Left ventricle myocardium inferior (tissue), 1 donor: ENCODE measurements around the gene MRPL44. TPM values are rescaled to one million over a fixed set of nuclear protein-coding genes. Genes with fewer than 3 reads are reported as not detected.
A peak's percentile ranks its signal among the peaks of the same experiment; 100 is the strongest.

Experiments used
- DNase-seq: peaks from one replicate; pipeline ENCODE4 v3.0.0-alpha.2; 2020
- H3K27ac ChIP-seq: fragments of 200-600 bp; replicated peaks from 2 replicates; pipeline ENCODE4 v1.8.0; 2021
- H3K27me3 ChIP-seq: fragments of 200-600 bp; 2 replicates; pipeline ENCODE4 v1.8.0; 2021; ENCODE audit warnings: low read depth
- H3K36me3 ChIP-seq: fragments of 200-600 bp; 2 replicates; pipeline ENCODE4 v1.8.0; 2021
- H3K4me1 ChIP-seq: fragments of 200-600 bp; 2 replicates; pipeline ENCODE4 v1.8.0; 2021
- H3K4me3 ChIP-seq: fragments of 200-600 bp; 2 replicates; pipeline ENCODE4 v1.8.0; 2021; ENCODE audit warnings: mild to moderate bottlenecking, moderate library complexity
- H3K9me3 ChIP-seq: fragments of 200-600 bp; replicated peaks from 2 replicates; pipeline ENCODE4 v1.8.0; 2021
- CTCF ChIP-seq: fragments of 200-600 bp; IDR thresholded peaks from 2 replicates; pipeline ENCODE4 v1.8.0; 2021; ENCODE audit warnings: antibody characterized with exemption, mild to moderate bottlenecking, borderline replicate concordance
- intact Hi-C: fragments of 100-400 bp; cut with micrococcal nuclease; formaldehyde crosslinking; loops from one replicate; pipeline ENCODE4 v1.11.0; 2022
- total RNA-seq: library from RNA; stranded (reverse); fragmentation: NEBNext Ultra II Directional; extraction: Animal tissue kit (Norgen Biotek cat#: 25700); gene quantifications from one replicate; pipeline ENCODE4 v1.2.1, GENCODE V29; 2021
- donor health status: DM: no; HTN: yes; CAD: no; lungs with severe emphysema.

The MRPL44 gene
- total RNA-seq, 1 donor from 2014 or later, result 39.9 TPM

- no peak for DNase-seq
- no peak overlapping the region for H3K27ac ChIP-seq
- no peaks in the 10 kb centered on the region for H3K9me3 ChIP-seq
- intact Hi-C loops, result no loop called here
- peaks cover 31% of the 10 kb centered on the region for H3K36me3 ChIP-seq
- TF ChIP-seq CTCF, result peak; percentile 96
- peaks cover 8% of the 10 kb centered on the region for H3K4me1 ChIP-seq
- H3K27me3 ChIP-seq, result no peaks in the 10 kb centered on the region
- H3K4me3 ChIP-seq, result no peak overlapping the region
These were observed 13.3 kb downstream of the MRPL44 start for GRCh38 chr2:223970343-223971128.

GRCh38 chr2:223971731-223972130 lies 14.5 kb downstream of the MRPL44 start:
- intact Hi-C loops, result no loop called here
- Histone ChIP-seq H3K27ac (no peak overlapping the region), H3K27me3 (no peaks in the 10 kb centered on the region), H3K36me3 (peaks cover 19% of the 10 kb centered on the region), H3K4me1 (peaks cover 8% of the 10 kb centered on the region), H3K4me3 (no peak overlapping the region), H3K9me3 (no peaks in the 10 kb centered on the region)
- no peak for TF ChIP-seq CTCF
- DNase-seq, result no peak

DNA sequence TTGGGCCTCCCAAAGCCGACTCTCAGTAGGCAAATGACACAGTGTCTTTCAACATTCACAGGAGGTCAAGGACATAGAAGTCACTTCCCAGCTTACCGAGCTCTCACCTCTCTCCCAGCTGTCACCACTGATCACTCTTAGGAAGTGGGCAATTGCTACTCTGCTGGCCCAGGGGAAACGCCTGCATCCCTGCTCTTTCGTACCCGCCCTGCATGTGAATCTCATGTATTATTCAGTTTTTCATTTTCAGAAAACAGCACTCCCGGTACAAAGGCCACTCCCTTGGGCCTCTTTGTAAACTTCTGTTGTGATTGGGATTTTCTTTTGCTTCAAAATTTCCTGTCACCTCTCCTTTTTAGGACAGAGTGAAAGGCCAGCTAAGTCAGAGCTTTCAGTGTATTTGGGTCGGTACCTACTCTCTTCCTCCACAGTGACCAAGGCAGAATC lies 15.4 kb downstream of the MRPL44 start:
- H3K4me3 ChIP-seq, result no peak overlapping the region
- H3K36me3 ChIP-seq, result peaks cover 9% of the 10 kb centered on the region
- H3K27me3 ChIP-seq, result no peaks in the 10 kb centered on the region
- intact Hi-C loops, result no loop called here
- TF ChIP-seq CTCF, result no peak
- H3K9me3 ChIP-seq, result no peaks in the 10 kb centered on the region
- H3K27ac ChIP-seq, result no peak overlapping the region
- no peak for DNase-seq
- H3K4me1 ChIP-seq, result peaks cover 8% of the 10 kb centered on the region

DNA sequence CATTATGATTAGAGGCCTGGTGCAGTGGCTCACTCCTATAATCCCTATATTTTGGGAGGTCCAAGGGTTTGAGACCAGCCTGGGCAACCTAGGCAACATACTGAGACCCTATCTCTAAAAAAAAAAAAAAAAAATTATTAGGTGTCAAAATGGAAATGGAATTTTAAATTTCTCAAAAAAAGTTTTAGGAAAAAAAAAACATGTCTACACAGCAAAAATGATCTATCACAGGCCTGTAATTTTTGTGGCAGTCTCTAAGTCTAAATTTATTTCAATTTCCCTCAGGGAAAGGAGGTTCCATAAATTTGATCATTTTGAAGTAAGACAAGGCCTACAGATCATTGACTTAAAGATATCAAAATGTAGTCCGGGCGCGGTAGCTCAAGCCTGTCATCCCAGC lies 16.3 kb downstream of the MRPL44 start:
- no peaks in the 10 kb centered on the region for H3K9me3 ChIP-seq
- DNase-seq, result no peak
- no peak overlapping the region for H3K4me3 ChIP-seq
- no peak overlapping the region for H3K27ac ChIP-seq
- peaks cover 8% of the 10 kb centered on the region for H3K4me1 ChIP-seq
- no peaks in the 10 kb centered on the region for H3K27me3 ChIP-seq
- intact Hi-C loops, result no loop called here
- H3K36me3 ChIP-seq, result peaks cover 1% of the 10 kb centered on the region
- TF ChIP-seq CTCF, result no peak

GRCh38 chr2:223976635-223977226 lies 19.5 kb downstream of the MRPL44 start:
- no peaks in the 10 kb centered on the region for H3K9me3 ChIP-seq
- H3K4me3 ChIP-seq, result no peak overlapping the region
- DNase-seq, result no peak
- H3K36me3 ChIP-seq, result no peaks in the 10 kb centered on the region
- H3K27me3 ChIP-seq, result no peaks in the 10 kb centered on the region
- TF ChIP-seq CTCF, result no peak
- H3K4me1 ChIP-seq, result no peaks in the 10 kb centered on the region
- H3K27ac ChIP-seq, result no peak overlapping the region
- intact Hi-C loops, result no loop called here
